HG02763 (cell line): ENCODE data around the gene CYB5R2.

Experiments used
- ATAC-seq: cut with Tn5 transposase; IDR thresholded peaks from one replicate; pipeline ENCODE4 v1.9.1; 2021; ENCODE audit warnings: mild to moderate bottlenecking, moderate library complexity; ENCODE audit not compliant: unreplicated experiment

Gene CYB5R2

DNA sequence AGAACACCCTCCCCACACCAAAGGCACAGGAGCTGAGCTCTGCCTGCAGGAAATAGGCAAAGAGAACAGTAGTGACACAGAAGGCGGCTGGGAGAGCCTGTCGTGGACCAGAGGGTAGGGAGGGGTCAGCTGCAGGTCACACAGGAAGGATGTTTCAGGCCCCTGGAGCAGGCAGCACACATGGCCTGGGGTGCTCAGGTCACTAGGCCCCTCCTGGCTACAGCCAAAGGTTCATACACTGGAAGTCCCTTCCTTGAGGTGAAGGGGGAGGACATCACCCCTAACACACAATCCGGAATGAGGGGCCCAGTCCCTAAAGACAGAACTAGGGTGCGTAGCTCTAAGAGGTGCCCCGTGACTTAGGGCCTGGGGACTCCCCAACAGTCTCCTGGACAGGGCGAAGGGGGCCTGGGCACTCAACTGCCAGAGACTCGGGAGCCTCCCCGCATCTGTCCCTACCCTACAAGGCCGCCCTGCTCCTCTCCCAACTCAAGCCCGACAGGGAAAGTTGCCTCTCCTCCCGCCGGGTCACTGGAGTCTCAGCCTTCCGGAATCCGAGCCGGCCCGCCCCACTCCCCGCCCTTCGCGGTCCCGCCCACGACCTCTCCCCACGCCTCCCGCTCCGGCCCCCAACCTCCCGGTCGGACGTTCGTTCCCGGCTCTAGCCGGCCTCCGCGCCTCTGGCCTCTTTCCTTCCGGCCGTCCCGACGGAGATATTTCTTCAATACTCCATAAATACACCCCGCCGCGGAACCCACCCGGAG is at the start of gene CYB5R2:
TSS of gene CYB5R2 (minus strand) at position 541 of the 764 bp plus-strand sequence. CDS start 675 bp downstream, outside the sequence.
- ATAC-seq = no peak

DNA sequence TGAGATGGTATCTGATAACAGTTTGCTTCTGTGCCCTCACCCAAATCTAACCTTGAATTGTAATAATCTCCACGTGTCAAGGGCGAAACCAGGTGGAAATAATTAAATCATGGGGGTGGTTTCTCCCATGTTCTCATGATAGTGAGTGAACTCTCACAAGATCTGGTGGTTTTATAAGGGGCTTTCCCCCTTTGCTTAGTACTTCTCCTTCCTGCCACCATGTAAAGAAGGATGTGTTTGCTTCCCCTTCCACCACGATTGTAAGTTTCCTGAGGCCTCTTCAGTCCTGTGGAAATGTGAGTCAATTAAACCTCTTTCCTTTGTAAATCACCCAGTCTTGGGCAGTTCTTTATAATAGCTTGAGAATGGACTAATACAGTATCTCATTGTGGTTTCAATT is 41.5 kb upstream of the CYB5R2 start:
- ATAC-seq = no peak

DNA sequence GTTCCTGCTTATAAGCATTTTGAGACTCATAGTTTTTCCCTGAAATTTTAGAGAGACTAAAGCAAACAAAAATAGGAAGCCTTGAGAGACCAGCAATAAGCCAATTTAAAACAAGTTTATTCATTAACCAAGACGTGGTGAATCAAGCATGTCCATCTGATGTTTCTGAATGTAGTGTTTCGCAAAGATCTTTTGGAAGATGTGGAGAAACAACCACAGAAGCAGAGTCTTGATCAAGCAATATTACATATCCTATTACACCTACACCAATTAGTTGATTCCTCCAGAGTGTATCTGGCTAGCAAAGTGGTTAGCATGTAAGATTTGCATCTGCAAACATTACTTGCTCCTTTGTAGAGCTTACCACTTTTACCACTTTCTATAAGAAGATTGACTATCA is 33.1 kb upstream of the CYB5R2 start, which contains the start of gene OVCH2:
TSS of gene OVCH2 (minus strand) at position 101 of the 400 bp plus-strand sequence. CDS start at position 18, 83 bp downstream.
- ATAC-seq = no peak

DNA sequence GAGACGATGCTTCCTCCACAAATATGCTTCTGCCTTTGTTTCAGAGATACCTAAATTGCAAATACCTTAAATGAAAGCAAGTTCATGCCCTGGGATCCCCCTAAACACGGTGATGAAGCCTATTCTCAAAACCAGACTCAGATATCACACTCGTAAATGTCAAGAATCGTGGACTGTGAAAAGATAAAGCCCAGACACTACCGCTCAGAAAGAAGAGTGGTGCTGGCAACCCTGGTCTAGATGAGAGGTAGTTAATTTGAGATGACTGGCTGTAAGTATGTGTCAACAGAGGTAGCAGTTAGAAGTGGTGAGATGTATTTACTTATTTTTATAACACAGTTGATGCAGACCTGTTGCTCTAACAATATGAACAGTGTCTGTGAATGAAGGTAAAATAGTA is 30.4 kb upstream of the CYB5R2 start:
- no peak for ATAC-seq

DNA sequence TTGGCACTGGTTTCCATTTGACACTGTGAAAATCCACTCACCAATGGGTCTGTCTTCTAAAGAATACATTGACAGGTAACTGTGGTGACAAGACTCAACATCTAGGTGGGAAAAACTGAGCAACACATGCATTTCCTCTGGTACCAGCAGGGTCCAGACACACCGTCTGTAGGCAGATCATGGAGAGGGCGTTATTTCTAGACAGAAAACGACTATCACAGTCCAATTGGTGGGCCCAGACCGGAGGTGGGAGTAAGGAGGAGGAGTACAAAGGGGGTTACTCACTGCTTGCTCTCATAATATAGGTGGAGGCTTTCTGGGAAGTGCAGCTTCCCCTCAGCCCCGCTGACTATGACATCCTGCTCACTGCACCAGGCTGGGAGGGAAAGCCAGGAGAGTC is 23.1 kb upstream of the CYB5R2 start:
- no peak for ATAC-seq

DNA sequence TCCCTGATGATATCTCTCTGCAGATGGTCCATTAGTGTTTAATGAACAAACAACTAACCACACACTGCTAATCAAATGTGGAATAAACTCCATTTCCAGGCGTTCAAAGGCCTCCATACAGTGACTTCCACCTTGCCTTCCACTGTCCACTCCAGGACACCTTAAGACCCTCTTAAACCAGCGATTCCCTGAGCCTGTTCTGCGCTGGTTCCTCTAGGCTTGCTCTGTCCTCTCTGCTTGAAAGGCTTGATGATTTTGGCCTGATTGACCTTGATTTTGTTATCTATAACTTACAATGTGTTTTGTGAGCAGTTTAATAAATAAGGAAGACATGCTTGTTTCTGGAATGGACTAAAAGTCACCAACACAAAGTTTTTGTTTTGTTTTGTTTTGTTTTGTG is 20.9 kb upstream of the CYB5R2 start:
- no peak for ATAC-seq

DNA sequence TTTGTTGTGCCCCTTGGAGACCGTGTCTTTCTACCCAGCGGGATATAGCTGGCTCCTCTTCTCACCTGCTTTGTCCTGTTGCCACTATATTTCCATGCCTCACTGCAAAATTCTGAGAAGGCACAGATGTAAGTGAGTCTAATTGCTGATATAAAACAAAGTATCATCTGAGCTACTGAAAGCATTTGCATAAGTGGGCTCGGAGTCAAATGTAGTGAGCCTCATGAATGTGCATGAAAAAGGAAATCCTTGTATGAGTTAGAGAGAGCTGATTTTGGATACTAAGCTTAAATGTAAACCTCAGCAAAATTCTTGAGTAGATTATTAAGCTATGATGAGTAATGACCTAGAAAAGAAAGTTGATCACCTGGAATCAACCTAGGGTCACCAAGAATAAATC is 19.1 kb upstream of the CYB5R2 start:
- no peak for ATAC-seq

DNA sequence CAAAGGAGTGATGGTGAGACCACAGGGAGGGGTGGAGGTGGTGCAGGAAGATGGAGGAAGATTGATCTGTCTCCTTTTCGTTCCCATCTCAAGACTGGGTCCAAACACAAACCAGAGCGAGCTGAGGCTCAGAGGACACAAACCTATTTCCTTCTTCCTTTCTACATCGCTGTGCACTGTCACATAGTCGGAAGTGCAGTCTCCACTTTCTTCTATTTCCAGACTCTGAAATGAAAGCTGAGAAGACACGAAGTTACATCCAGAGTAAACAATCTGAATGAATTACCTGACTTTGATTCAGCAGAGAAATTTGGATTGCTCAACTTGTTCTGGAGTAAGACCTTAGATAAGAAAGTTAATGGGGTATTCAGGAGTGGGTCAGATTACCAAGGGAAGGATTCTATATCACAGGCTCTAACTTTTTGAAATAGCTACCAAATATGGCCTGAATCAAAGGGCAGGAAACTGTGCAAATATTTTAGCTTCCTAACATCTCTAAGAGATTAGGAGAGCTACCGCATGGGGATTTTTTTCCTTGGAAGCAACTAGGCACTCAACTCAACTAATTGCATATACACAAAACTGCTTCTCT is 18.6 kb upstream of the CYB5R2 start:
- ATAC-seq = no peak

DNA sequence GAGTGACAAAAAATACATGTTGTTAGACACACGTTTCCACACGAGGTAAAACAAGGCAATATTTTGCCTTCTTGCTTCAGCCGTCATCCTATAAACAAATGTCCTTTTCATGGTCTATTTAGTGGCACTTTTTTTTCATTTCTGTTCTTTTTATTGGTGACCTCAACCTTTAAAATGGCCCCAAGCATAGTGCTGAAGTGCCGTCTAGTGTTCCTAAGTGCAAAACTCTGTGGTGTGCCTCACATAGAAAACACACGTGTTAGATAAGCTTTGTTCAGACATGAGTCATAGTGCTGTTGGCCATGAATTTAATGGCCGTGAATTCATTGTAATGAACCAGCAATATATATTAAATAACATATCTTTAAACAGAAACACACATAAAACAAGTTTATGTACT is 17.3 kb upstream of the CYB5R2 start:
- no peak for ATAC-seq

DNA sequence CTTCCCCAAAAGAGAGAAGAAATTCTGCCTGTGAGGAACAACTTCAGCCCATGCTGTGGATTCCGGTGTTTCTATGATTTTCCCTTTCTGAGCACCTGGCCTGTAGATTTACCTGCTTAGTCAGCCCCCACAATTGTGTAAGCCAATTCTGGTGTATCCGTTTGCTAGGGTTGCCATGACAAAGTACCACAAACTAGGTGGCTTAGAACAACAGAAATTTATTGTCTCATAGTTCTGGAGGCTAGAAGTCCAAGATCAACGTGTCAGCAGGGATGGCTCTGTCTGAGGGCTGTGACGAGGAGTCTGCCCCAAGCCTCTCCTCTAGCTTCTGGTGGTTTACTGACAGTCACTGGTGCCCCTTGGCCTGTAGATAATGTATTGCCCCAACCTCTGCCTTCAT is 15.9 kb upstream of the CYB5R2 start:
- ATAC-seq = no peak

DNA sequence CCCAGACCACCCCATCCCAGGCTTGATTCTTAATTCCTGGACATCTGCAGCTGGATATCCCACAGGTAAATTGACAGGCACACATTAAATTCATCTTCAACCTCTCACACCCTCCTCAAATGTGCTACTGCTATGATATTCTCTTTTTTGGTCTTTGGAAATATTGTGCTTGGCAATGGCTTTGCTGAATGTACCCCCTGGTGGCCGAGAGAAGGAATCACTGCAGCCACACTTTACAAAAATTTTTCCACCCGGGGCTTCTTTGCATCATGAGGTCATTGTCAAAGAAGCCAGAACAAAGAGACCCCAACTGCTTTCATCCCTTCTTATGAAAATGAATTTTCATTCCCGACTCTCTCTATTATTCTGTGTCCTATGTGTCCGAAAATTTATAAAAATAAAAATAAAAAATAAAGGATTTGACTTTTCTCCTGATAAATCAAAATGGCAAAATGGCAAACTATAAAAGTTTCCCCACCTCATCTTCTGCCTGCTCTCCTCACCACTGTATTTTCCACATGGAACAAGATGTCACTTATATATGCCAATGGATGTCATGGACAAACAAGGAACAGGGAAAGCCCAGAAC is 15.0 kb upstream of the CYB5R2 start:
- no peak for ATAC-seq

DNA sequence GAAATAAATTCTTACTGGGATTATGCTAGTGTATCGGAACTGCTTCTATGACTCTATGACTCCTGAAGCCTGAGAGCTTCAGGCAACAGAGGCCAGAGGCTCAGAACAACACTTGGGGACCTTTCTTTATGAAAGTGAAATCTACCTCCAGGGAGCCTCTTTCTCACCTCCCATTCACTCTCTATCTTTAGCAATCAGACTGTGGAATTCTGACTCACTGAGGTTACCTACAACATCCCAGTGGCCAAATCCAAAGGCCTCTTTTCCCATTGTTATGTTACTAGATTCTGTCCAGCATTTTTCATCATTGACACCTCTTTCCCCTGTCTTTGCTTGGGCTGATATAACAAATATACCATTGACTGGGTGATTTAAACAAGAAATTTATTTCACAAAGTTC is 14.1 kb upstream of the CYB5R2 start:
- ATAC-seq = no peak

DNA sequence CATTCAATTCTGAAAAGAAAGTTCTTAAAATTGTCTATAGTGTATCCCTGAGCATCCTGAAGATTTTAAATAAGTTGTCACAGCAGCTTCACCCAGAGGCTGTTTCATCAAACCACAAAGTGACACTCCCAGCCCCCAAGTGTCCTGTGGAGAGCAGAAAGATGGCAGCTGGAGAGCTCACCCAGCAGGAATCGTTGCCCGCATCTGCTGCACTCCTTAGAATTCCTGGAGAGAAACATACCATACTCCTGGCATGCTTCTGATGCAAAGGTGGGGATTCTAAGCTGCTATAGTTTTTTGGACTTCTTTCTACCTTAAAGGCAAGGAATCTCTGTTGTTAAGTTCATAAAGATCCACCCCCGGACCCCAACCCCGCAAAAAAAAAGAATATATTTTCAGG is 13.5 kb upstream of the CYB5R2 start:
- no peak for ATAC-seq

DNA sequence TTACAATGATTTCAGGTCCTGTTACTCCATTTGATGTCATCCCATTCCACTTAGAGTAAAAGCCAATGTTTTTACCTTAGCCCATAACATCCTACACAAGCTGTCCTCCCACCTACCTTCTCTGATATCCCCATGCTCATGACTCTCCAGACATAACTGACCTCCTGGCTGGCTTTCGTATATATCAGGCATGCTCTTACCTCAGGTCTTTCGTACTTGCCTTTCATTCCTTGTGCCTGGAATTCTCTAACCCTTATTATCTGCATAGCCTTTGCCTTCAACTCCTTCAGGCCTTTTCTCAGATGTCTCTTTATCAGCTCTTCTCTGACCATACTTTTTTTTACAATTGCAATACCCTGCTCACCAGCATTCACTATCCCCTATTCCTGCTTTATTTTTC is 10.3 kb upstream of the CYB5R2 start:
- no peak for ATAC-seq

DNA sequence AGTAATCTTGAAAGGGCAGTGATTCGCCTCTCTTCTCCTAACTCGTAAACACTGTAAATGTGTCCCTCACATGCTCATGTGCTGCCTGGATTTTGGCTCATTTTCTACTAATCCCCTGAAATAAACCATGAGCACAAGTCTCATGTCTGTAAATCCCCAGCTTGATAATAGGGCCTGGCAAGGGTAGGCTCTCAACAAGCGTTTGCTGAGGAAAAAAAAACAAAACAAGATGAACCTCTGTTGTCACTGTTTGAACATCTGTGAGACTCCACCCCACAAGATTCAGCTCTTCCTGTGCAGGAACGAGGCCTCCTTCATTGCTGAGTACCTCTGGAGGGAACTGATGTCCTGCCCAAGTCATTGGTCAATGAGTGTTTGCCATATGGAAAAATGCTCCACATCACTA is 4.5 kb upstream of the CYB5R2 start:
- ATAC-seq = no peak

DNA sequence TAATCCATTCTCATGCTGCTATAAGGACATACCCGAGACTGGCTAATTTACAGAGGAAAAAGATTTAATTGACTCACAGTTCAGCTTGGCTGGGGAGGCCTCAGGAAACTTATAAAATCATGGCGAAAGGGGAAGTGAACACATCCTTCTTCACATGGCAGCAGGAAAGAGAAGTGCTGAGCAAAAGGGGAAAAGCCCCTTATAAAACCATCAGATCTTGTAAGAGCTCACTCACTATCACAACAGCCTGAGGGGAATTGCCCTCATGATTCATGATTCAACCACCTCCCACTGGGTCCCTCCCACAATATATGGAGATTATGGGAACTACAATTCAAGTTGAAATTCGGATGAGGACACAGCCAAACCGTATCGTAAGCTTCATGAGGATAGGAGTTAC is 3.8 kb upstream of the CYB5R2 start:
- no peak for ATAC-seq

DNA sequence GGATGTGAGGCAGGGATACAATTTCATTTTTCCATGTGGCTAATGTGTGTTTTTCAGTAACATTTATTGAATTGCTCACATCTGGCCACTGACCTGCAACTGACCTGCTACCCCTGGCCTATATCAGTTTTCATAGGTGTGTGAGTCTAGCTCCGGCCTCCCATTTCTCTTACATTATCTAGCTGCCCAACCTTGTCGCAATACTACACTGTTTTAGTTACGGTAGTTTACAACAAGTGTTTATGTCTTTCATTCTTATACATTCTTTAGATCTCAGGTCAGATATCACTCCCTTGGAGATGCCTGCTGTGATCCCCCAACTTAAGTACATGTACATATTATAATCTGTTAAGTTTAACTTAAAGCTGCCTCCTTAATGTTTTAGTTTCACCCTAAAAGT is 2.3 kb upstream of the CYB5R2 start:
- ATAC-seq = no peak

DNA sequence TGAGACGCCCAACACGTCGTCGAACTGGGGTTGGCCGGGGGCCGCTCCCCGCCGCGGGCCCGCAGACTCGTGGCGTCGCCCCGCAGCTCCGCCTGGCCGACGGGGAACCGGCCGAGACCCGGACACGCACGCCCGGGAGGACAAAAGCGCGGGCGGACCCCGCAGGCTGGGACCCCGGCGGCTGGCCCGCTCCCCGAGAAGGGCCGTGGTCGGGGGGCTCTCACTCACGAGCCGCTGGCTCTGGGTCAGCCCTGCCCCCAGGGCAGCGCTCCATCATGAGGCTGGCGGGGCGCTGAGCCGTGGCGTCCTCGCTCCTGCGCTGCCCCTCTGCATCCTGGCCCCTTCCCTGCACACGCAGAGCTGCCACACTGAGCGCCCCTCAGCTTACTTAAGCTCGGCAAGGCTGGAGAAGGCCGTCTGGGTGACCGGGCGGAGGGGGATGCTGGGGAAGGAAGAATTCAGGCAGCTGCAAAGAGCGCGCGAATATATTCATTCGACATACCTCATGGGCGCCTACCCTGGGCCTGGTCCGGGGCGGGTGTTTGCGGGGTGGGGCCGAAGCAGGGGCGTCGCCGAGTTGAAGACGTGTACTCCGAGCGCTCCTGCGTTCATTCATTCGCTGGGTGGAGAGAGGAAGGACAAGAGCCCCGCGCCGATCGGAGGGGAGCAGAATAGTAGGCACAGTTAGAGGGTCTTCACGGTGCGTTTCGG is 579 bp upstream of the CYB5R2 start:
- ATAC-seq = no peak

DNA sequence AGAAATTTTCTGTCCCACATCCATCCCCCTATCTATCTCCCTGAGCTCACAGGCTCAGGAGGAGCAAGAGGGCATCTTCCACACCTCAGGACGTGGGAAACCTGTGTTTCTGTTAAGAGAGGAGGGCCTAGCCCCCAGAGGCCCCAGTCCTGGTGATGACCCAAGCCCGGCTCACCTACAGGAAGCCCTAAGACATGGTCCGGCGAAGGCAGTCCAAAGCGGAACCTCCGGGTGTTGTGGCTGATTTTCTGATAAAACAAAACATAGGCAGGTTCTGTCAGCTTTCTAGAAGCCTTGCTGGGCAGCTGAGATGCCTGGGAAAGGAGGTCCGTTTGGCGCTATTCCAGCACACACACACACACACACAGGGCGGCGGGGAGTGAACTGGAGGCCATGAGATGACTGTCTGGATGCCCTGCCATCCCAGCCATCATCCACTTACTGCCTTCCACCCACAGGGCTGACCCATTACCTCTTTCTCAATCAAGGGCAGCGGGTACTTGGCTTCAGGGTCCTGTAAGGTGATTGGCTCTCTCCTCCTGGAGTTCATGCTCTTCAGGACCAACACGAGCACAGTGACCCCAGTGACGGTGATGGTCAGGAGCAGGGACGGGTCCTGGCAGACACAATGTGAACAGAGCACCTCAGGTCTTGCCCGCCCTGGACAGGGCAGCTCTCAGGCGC is 882 bp downstream of the CYB5R2 start:
- peak; percentile 6 for ATAC-seq

DNA sequence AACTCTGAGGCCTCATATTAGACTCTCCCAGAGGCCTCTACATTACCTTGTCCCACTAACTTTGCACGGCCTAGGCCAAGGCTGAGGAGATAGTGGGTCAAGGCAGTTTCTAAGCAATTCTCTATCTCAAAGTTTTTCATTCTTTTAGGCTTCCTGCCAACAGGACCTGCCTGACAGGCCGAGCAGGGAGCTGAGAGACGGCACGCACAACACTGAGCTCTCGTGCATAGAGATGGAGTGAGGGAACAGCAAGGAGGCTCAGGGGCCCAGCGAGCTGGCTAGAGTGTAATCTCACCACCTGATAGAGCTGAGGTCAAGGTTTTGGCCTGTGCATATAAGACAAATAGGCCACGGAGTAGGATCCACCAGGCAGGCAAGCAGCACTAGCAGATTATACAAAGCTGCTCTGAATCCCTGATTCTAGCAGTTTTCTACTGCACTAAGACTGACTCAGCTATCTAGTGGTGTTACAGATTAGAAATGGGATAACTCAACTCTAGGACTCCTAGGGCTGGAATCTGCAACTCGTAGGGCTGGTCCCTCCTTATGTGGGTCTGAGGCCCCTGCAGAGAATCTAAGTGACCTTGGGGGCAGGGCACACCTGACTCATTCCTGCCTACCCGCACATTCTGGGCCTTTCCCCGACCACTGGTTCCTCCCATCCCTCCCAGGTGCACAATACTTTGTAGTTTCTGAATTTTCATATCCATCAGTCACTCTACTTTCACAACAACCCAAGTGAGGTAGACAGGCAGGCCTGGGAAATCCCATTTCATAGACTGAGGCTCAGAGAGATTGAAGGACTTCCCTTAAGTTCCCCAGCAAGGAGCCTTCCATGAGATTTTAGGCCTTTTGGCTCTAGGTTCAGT is 1.7 kb downstream of the CYB5R2 start:
- peak; percentile 66 for ATAC-seq
